ENCODE data around the gene NFYC.

GRCh38 chr1:40808909-40809308 lies 117.4 kb downstream of the NFYC start:
- TF ChIP-seq JUNB (IDR thresholded peaks at IDR 0.05; ENCODE audit: unreplicated experiment) (no peak), EZH2 (IDR thresholded peaks at IDR 0.05; ENCODE audit: low read depth, unreplicated experiment) (no peak), EZH2phosphoT487 (IDR thresholded peaks at IDR 0.05; ENCODE audit: unreplicated experiment) (no peak), REST (IDR thresholded peaks at IDR 0.05; ENCODE audit: unreplicated experiment) (no peak), POLR2AphosphoS5 (IDR thresholded peaks at IDR 0.05; ENCODE audit: low read depth) (no peak), CREB1 (CRISPR knock-in tag; IDR thresholded peaks at IDR 0.05; ENCODE audit: low read depth) (no peak), ZNF114 (CRISPR knock-in tag; IDR thresholded peaks at IDR 0.05) (no peak), NANOG (IDR thresholded peaks at IDR 0.05; ENCODE audit: borderline replicate concordance) (no peak)
- TF ChIP-seq, protein P1, sequence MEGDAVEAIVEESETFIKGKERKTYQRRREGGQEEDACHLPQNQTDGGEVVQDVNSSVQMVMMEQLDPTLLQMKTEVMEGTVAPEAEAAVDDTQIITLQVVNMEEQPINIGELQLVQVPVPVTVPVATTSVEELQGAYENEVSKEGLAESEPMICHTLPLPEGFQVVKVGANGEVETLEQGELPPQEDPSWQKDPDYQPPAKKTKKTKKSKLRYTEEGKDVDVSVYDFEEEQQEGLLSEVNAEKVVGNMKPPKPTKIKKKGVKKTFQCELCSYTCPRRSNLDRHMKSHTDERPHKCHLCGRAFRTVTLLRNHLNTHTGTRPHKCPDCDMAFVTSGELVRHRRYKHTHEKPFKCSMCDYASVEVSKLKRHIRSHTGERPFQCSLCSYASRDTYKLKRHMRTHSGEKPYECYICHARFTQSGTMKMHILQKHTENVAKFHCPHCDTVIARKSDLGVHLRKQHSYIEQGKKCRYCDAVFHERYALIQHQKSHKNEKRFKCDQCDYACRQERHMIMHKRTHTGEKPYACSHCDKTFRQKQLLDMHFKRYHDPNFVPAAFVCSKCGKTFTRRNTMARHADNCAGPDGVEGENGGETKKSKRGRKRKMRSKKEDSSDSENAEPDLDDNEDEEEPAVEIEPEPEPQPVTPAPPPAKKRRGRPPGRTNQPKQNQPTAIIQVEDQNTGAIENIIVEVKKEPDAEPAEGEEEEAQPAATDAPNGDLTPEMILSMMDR (conservative IDR thresholded peaks at IDR 0.05; ENCODE audit: low read depth in 2 of 2) = no peak
- TF ChIP-seq, protein P2, sequence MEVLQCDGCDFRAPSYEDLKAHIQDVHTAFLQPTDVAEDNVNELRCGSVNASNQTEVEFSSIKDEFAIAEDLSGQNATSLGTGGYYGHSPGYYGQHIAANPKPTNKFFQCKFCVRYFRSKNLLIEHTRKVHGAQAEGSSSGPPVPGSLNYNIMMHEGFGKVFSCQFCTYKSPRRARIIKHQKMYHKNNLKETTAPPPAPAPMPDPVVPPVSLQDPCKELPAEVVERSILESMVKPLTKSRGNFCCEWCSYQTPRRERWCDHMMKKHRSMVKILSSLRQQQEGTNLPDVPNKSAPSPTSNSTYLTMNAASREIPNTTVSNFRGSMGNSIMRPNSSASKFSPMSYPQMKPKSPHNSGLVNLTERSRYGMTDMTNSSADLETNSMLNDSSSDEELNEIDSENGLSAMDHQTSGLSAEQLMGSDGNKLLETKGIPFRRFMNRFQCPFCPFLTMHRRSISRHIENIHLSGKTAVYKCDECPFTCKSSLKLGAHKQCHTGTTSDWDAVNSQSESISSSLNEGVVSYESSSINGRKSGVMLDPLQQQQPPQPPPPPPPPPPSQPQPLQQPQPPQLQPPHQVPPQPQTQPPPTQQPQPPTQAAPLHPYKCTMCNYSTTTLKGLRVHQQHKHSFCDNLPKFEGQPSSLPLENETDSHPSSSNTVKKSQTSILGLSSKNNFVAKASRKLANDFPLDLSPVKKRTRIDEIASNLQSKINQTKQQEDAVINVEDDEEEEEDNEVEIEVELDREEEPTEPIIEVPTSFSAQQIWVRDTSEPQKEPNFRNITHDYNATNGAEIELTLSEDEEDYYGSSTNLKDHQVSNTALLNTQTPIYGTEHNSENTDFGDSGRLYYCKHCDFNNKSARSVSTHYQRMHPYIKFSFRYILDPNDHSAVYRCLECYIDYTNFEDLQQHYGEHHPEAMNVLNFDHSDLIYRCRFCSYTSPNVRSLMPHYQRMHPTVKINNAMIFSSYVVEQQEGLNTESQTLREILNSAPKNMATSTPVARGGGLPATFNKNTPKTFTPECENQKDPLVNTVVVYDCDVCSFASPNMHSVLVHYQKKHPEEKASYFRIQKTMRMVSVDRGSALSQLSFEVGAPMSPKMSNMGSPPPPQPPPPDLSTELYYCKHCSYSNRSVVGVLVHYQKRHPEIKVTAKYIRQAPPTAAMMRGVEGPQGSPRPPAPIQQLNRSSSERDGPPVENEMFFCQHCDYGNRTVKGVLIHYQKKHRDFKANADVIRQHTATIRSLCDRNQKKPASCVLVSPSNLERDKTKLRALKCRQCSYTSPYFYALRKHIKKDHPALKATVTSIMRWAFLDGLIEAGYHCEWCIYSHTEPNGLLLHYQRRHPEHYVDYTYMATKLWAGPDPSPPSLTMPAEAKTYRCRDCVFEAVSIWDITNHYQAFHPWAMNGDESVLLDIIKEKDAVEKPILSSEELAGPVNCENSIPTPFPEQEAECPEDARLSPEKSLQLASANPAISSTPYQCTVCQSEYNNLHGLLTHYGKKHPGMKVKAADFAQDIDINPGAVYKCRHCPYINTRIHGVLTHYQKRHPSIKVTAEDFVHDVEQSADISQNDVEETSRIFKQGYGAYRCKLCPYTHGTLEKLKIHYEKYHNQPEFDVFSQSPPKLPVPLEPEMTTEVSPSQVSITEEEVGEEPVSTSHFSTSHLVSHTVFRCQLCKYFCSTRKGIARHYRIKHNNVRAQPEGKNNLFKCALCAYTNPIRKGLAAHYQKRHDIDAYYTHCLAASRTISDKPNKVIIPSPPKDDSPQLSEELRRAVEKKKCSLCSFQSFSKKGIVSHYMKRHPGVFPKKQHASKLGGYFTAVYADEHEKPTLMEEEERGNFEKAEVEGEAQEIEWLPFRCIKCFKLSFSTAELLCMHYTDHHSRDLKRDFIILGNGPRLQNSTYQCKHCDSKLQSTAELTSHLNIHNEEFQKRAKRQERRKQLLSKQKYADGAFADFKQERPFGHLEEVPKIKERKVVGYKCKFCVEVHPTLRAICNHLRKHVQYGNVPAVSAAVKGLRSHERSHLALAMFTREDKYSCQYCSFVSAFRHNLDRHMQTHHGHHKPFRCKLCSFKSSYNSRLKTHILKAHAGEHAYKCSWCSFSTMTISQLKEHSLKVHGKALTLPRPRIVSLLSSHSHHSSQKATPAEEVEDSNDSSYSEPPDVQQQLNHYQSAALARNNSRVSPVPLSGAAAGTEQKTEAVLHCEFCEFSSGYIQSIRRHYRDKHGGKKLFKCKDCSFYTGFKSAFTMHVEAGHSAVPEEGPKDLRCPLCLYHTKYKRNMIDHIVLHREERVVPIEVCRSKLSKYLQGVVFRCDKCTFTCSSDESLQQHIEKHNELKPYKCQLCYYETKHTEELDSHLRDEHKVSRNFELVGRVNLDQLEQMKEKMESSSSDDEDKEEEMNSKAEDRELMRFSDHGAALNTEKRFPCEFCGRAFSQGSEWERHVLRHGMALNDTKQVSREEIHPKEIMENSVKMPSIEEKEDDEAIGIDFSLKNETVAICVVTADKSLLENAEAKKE (CRISPR knock-in tag; IDR thresholded peaks at IDR 0.05) = no peak

All from GM23338 (cell line).